IPS DF 19.7 (cell line): ENCODE results near the gene TPPP.

Source experiments
- DNase-seq: peaks from one replicate; pipeline ENCODE4 v3.0.0-alpha.2; 2013; ENCODE audit warnings: low read depth, low spot score

Gene TPPP

GRCh38 chr5:677131-678101 is 15.7 kb downstream of the TPPP start:
- no peak for DNase-seq

GRCh38 chr5:676699-677076 is 16.5 kb downstream of the TPPP start:
- no peak for DNase-seq

GRCh38 chr5:675871-676698 is 17.1 kb downstream of the TPPP start:
- DNase-seq, result no peak

- no peak for DNase-seq
These were observed 17.9 kb downstream of the TPPP start for GRCh38 chr5:675111-675870.

GRCh38 chr5:674630-675011 is 18.5 kb downstream of the TPPP start:
- no peak for DNase-seq

- no peak for DNase-seq
These were observed 19.1 kb downstream of the TPPP start for GRCh38 chr5:673831-674629.

GRCh38 chr5:673161-673830 is 19.9 kb downstream of the TPPP start:
- DNase-seq, result no peak

- peak; percentile 40 for DNase-seq
These were observed 20.6 kb downstream of the TPPP start for GRCh38 chr5:672329-673160.

- no peak for DNase-seq
These were observed 21.5 kb downstream of the TPPP start for GRCh38 chr5:671459-672328.

GRCh38 chr5:670396-671270 is 22.5 kb downstream of the TPPP start:
- DNase-seq, result no peak

- DNase-seq, result no peak
These were observed 23.2 kb downstream of the TPPP start for GRCh38 chr5:669842-670395.

GRCh38 chr5:669111-669841 is 23.9 kb downstream of the TPPP start:
- no peak for DNase-seq

GRCh38 chr5:668283-668995 is 24.7 kb downstream of the TPPP start:
- DNase-seq, result no peak

- no peak for DNase-seq
These were observed 26.2 kb downstream of the TPPP start for GRCh38 chr5:666816-667498.

- no peak for DNase-seq
These were observed 27.0 kb downstream of the TPPP start for GRCh38 chr5:665956-666711.
